Pancreas (tissue), 10 donors: ENCODE measurements around the gene OXSR1. TPM values are rescaled to one million over a fixed set of nuclear protein-coding genes. Genes with fewer than 3 reads are reported as not detected.
A peak's percentile ranks its signal among the peaks of the same experiment; 100 is the strongest.

Source experiments
- ATAC-seq, 4 donors: fragments of 200-7000 bp; cut with Tn5 transposase; one replicate each; pipeline versions ENCODE4 v1.8.0 to v1.9.1; 2020; ENCODE audit warnings: mild to moderate bottlenecking in 4 of 4, moderate library complexity in 4 of 4
- DNase-seq, 6 donors: peaks; one replicate each; pipeline ENCODE4 v3.0.0-alpha.2; 2020
- FAIRE-seq: peaks from 2 replicates; lab custom pipeline; 2012; peaks lifted over from hg19 to GRCh38; lab: Jason Lieb, UNC
- H3K27ac ChIP-seq, 4 donors: fragments of 200-600 bp; sonication (generic); 1 replicate in 3 of 4; 2 replicates in 1 of 4; pipeline versions ENCODE4 v1.5.0 to v1.8.0; 2020
- H3K27me3 ChIP-seq, 4 donors: fragments of 200-600 bp; one replicate each; pipeline ENCODE4 v1.8.0; 2021
- H3K36me3 ChIP-seq, 3 donors: fragments of 200-600 bp; sonication (generic) in 1 of 3; one replicate each; pipeline versions ENCODE4 v1.5.0 to v1.8.0; 2020 to 2021
- H3K4me1 ChIP-seq, 3 donors: fragments of 200-600 bp; one replicate each; pipeline ENCODE4 v1.8.0; 2021
- H3K4me3 ChIP-seq, 4 donors: fragments of 200-600 bp; sonication (generic) in 2 of 4; one replicate each; pipeline versions ENCODE4 v1.5.0 to v1.8.0; 2020 to 2021
- H3K9me3 ChIP-seq, 4 donors: fragments of 200-600 bp; one replicate each; pipeline ENCODE4 v1.8.0; 2021
- WGBS, 2 donors: extraction: QIAGEN DNeasy Blood & Tissue Kit; methylation state at CpG; one replicate each; pipeline ENCODE4 v1.1.7; 2013; 5-methylcytosine and 5-hydroxymethylcytosine counted together
- intact Hi-C, 3 donors: fragments of 100-400 bp; cut with DNase I; formaldehyde crosslinking; loops; one replicate each; pipeline versions ENCODE4 v1.11.1 to v1.14.2; 2022
- polyA plus RNA-seq, 2 donors: library from polyadenylated mRNA; stranded (reverse); fragments of 200-250 nt; gene quantifications; one replicate each; pipeline ENCODE4 v1.2.3, GENCODE V29; 2013
- total RNA-seq, 6 donors: library from RNA; stranded (reverse); fragmentation: NEBNext Ultra II Directional in 4 of 6; extraction: Animal tissue kit (Norgen Biotek cat#: 25700) in 4 of 6; gene quantifications; one replicate each; pipeline versions ENCODE4 v1.2.1 to v1.2.4, GENCODE V29; 2021 to 2023
- TF ChIP-seq, protein P1 (sequence below), 4 donors: fragments of 200-600 bp; sonication (generic) in 3 of 4; IDR thresholded peaks; one replicate each; pipeline versions ENCODE4 v1.5.0 to v1.8.0; 2021; ENCODE audit warnings: antibody characterized with exemption in 4 of 4
- donor health status: healthy with polysubstance abuse.
- donor health status: DM: no; HTN: no; CAD: no; lungs with moderate emphysema.
- donor health status: DM: no; HTN: no; CAD: no.
- donor health status: control.
- donor health status: control.
- donor health status: Bipolar disorder and iron deficiency.
- donor health status: DM: yes; HTN: yes; CAD: no.
- donor health status: DM: no; HTN: no; CAD: no.
- donor health status: DM: no; HTN: no; CAD: no.
- donor health status: DM: yes; HTN: yes; CAD: no.

OXSR1 gene
- total and polyA plus RNA-seq, 8 donors = 6.3 to 16.0 (median 10.4) TPM

DNA sequence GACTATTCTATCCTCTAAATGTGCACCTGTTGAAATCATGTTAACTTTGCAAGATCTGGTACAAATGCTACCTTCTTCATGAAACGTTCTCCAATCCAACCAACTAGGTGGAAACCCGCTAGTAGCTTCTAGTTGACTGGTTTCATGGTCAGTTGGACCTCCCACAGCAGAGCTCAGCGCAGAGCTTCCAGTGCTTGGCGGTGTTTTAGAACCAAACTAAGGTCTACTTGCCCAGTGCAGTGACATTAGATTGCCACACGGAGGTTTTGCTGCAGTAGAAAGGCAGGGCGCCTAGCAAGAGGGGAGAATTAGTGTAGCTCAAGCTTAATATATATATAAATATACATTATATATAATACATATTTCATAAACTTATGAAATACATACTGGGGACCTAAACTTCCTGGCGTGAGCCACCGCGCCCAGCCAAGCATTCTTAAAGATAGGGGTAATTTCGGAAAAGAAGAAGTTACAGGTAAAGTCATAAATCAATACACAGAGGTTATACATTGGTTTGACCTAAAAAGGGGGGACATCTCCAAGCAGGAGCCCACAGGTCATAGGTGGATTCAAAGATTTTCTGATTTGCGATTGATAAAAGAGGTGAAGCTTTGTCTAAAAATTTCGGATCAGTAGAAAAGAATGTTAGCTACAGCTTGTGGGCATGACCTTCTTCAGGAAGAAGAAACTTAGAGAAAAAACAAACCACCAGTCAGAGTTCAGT lies 2.1 kb upstream of the OXSR1 start:
- H3K27ac ChIP-seq = peak overlapping the region in 1 of 4 donors; percentile 98
- H3K27me3 ChIP-seq = no peaks in the 10 kb centered on the region
- no peak for FAIRE-seq
- ATAC-seq = no peak
- no peaks in the 10 kb centered on the region for H3K9me3 ChIP-seq
- WGBS, 2 donors = 89 to 92% methylated on average over 12 of the region's 12 CpGs
- TF ChIP-seq, protein P1, sequence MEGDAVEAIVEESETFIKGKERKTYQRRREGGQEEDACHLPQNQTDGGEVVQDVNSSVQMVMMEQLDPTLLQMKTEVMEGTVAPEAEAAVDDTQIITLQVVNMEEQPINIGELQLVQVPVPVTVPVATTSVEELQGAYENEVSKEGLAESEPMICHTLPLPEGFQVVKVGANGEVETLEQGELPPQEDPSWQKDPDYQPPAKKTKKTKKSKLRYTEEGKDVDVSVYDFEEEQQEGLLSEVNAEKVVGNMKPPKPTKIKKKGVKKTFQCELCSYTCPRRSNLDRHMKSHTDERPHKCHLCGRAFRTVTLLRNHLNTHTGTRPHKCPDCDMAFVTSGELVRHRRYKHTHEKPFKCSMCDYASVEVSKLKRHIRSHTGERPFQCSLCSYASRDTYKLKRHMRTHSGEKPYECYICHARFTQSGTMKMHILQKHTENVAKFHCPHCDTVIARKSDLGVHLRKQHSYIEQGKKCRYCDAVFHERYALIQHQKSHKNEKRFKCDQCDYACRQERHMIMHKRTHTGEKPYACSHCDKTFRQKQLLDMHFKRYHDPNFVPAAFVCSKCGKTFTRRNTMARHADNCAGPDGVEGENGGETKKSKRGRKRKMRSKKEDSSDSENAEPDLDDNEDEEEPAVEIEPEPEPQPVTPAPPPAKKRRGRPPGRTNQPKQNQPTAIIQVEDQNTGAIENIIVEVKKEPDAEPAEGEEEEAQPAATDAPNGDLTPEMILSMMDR (IDR thresholded peaks at IDR 0.05) = no peak
- intact Hi-C loops = no loop called here
- peaks cover 0 to 13% (median 10%) of the 10 kb centered on the region in 3 donors for H3K4me1 ChIP-seq
- no peak for DNase-seq
- no peaks in the 10 kb centered on the region for H3K36me3 ChIP-seq
- H3K4me3 ChIP-seq = no peak overlapping the region

DNA sequence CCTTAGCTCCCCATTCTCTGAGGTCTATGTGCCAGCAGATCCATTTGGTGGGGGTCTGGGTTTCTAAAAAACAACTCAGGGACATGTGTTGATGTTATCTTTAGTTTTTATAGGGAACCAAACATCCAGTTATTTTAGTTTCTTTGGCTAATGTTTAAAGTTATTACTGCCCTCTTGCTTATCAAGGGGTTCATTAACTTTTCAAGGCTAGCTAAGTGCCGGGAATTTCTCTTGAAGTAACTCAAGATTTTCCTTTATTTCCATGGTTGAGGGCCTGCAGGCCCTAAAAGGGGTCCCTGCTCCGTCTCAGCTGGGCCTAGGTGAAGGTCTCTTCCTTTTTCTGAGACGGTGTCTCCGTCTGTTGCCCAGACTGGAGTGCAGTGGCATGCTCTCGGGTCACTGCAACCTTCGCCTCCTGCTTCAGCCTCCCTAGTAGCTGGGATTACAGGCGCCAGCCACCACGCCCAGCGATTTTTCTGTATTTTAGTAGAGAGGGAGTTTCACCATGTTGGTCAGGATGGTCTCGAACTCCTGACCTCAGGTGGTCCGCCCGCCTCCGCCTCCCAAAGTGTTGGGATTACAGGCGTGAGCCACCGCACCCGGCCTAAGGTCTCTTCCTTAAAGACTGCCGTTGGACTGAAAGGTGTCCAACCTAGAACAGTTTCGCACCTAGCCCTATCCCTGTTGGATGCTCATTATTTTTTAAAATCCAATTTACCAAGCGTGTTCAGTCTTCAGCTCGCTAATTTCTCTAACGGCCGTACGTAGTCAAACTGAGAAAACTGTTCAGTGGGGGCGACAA lies 1.3 kb upstream of the OXSR1 start:
- Histone ChIP-seq H3K27ac (peak overlapping the region; percentile 91 to 98 (median 96)), H3K27me3 (no peaks in the 10 kb centered on the region), H3K4me1 (peaks cover 0 to 13% (median 10%) of the 10 kb centered on the region in 3 donors), H3K9me3 (no peaks in the 10 kb centered on the region), H3K4me3 (peak overlapping the region in 3 of 4 donors; percentile 88 to 98 (median 95)), H3K36me3 (no peaks in the 10 kb centered on the region)
- DNase-seq = peak in 3 of 6 donors; percentile 28 to 56 (median 32)
- FAIRE-seq = no peak
- 60 to 63% methylated on average over 24 of the region's 24 CpGs for WGBS, 2 donors
- intact Hi-C loops = no loop called here
- ATAC-seq = no peak
- TF ChIP-seq, protein P1 (IDR thresholded peaks at IDR 0.05) = no peak

DNA sequence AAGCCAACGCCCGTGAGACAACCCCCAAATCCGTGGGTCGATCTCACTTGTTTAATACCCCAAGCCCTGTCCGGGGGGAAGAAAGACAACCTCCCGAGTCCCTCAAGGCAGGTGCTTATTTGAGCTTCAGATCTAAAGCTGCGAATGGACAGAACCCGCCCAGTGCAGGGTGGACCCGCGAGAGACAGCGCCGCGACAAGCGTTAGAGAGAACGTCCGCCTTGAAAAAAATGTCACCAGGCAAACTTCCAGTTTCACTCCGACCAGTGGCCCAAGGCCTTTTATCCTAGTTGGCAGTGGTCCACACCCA lies 740 bp upstream of the OXSR1 start:
- no peak for FAIRE-seq
- H3K36me3 ChIP-seq = no peaks in the 10 kb centered on the region
- no peaks in the 10 kb centered on the region for H3K27me3 ChIP-seq
- no peak for ATAC-seq
- 1 to 2% methylated on average over 17 of the region's 17 CpGs for WGBS, 2 donors
- no peak for DNase-seq
- H3K9me3 ChIP-seq = no peaks in the 10 kb centered on the region
- peaks cover 0 to 13% (median 10%) of the 10 kb centered on the region in 3 donors for H3K4me1 ChIP-seq
- peak overlapping the region; percentile 87 to 98 (median 92) for H3K4me3 ChIP-seq
- H3K27ac ChIP-seq = peak overlapping the region; percentile 91 to 98 (median 96)
- intact Hi-C loops = no loop called here
- TF ChIP-seq, protein P1 (IDR thresholded peaks at IDR 0.05) = no peak

DNA sequence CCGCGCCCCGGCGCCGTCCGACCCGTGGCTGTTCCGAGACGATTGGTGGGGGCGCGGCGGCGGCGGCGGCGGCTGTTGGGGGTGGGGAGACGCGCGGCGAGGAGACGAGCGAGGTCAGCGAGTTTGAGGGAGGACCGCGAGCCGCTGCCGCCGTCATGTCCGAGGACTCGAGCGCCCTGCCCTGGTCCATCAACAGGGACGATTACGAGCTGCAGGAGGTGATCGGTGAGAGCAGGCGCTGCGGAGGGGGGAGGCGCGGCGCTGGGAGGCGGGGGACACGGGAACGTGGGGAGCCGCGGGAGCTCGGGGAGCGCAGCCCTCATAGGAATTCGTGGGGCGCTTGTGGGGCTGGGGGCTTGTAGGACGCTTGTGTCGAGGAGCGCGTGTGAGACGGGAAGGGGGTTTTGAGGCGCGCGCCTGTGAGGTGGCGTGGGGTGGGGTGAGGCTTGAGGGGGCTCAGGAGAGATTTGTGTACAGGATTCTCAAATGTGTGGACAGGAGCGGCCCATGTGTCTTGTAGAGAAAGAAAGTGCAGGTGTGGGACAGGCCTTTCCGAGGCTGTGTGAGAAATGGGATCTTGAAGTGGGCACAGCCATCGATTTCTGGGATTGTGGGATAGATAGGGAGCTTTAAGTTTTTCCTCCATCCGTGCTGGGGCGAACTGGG lies 518 bp downstream of the OXSR1 start:
- Histone ChIP-seq H3K4me3 (peak overlapping the region; percentile 87 to 98 (median 92)), H3K27ac (peak overlapping the region; percentile 91 to 98 (median 96)), H3K4me1 (peaks cover 0 to 13% (median 10%) of the 10 kb centered on the region in 3 donors), H3K27me3 (no peaks in the 10 kb centered on the region), H3K36me3 (no peaks in the 10 kb centered on the region), H3K9me3 (no peaks in the 10 kb centered on the region)
- DNase-seq (peak in 3 of 6 donors; percentile 60 to 88 (median 65)), FAIRE-seq (no peak), ATAC-seq (peak; percentile 25 to 51 (median 37))
- TF ChIP-seq, protein P1 (IDR thresholded peaks at IDR 0.05) = no peak
- WGBS, 2 donors = 0 to 1% methylated on average over 55 to 62 of the region's 62 CpGs
- intact Hi-C loops = no loop called here
